ENCODE measurements around the gene PSME3. TPM values are rescaled to one million over a fixed set of nuclear protein-coding genes. Genes with fewer than 3 reads are reported as not detected.
"Not testable (repeated sequence)": the region's sequence is repeated elsewhere in the genome, so short reads cannot be mapped to it uniquely, and the experiment has no call there.

The PSME3 gene
- total RNA-seq, 1 donor from 2014 or later = 142 TPM

- intact Hi-C loops (cut with micrococcal nuclease) = not testable (repeated sequence)
Observed at GRCh38 chr17:42873932-42874695, 40.9 kb downstream of the PSME3 start.

- intact Hi-C loops (cut with micrococcal nuclease) = no loop called here
Observed at GRCh38 chr17:42877037-42877436, 43.8 kb downstream of the PSME3 start.

DNA sequence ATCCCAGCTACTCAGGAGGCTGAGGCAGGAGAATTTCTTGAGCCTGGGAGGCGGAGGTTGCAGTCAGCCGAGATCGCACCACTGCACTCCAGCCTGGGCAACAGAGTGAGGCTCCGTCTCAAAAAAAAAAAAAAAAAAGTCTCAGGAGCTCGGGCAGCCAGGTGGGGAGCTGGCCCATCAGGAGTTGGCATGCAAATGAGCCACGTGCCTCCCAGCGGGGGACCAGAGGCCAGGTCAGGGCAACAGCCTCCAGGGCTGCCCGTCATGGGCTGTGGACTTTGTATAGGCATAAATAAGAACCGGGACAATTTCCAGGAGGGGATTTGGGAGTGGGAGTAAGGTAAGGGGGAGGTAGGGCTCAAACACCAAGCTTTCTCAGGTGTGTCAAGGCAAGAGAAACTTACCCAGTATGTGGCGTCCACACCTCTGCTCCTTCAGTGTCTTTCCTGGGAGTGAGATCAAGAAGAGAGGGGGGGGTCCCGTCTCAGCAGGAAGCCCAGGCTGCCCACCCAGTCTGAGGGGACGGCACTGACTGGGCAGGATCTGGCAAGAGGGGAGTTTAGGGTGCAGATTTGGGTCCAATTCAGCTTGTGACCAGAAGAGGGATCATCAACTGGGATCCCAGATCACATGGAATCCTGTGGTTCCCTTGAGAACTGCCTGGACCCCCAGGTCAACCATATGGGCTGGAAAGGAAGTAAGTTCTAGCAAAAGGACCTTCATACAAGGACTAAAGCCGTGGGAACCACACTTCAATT, 45.1 kb downstream of the PSME3 start:
- intact Hi-C loops (cut with micrococcal nuclease) = no loop called here

DNA sequence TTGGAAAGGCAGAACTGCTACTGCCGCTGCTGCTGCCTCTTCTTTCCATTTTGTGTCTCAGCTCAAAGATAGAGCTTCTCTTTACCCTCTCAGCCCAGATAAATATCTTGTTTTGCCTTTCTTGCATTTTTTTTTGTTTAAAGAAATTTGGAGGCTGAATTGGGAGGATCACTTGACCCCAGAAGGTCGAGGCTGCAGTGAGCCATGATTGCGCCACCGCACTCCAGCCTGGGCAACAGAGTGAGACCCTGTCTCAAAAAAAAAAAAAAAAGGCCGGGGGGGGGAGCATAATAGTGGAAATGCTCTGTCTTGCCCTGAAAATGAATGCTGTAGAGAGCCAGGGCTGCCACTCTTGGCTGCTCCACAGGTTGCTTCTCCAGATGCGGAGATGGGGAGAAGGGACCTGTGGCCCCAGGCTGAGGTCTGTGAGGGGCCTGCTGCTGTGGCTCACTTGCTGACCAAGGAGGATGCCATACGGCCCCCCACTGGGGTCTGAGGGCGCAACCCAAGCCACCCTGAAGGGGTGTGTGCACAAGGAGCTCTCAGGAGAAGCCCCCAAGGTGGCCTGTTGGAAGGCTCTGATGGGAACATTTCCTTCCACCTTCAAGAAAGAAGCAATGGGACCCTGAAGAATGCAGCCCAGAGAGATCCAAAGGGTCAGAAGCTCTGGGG, 45.9 kb downstream of the PSME3 start:
- intact Hi-C loops (cut with micrococcal nuclease) = no loop called here

- intact Hi-C loops (cut with micrococcal nuclease) = no loop called here
Observed at GRCh38 chr17:42879596-42879985, 46.4 kb downstream of the PSME3 start.

GRCh38 chr17:42880776-42881310, 47.6 kb downstream of the PSME3 start:
- intact Hi-C loops (cut with micrococcal nuclease) = no loop called here

DNA sequence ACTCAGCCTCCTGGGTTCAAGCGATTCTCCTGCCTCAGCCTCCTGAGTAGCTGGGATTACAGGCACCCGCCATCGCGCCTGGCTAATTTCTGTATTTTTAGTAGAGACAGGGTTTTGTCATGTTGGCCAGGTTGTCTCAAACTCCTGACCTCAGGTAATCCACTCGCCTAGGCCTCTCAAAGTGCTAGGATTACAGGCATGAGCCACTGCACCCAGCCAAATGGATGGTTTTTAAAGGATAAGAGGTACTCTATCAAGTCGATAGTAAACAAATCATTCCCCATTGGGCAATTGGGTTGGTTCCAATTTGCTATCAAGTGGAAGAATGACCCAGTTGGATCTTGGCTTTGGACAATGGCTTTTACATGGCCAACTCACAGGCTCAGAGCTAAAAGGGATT, 48.5 kb downstream of the PSME3 start:
- intact Hi-C loops (cut with micrococcal nuclease) = not testable (repeated sequence)

- intact Hi-C loops (cut with micrococcal nuclease) = no loop called here
Observed at GRCh38 chr17:42882166-42882565, 49.0 kb downstream of the PSME3 start.

DNA sequence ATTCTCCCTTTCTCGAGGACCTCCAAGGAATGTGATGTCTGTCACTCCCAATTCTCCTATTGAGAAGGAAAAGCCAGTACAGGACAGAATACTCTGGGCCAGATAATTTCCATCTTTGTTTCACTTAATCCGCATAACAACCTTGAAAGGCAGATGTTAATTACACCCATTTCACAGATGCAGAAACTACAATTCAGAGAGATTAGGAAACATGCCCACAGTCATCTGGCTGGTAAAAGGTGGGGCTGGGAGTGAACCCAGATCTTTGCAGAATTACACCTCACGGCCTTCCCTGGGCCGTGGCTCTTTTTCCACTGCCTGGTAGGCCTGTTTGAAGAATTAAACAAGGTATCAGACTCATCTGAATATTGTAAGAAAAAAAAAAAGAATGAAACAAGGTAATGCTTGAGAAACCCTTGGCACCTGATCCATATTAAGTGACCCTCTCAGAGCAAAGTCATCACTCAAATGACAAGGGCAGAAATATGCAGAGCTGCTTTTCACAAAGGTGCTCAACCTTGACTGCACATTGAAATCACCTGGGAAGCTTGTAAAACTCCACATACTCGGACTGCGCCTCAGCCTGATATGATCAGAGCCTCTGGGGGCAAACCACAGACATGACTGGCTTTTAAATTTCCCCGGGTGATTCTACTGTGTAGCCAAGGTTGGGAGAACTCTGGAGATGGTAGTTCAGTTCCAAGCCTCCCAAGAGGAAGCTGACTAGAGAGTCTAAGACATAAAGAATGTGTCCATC, 50.8 kb downstream of the PSME3 start:
- intact Hi-C loops (cut with micrococcal nuclease) = no loop called here

GRCh38 chr17:42885806-42886205, 52.6 kb downstream of the PSME3 start:
- intact Hi-C loops (cut with micrococcal nuclease) = not testable (repeated sequence)

DNA sequence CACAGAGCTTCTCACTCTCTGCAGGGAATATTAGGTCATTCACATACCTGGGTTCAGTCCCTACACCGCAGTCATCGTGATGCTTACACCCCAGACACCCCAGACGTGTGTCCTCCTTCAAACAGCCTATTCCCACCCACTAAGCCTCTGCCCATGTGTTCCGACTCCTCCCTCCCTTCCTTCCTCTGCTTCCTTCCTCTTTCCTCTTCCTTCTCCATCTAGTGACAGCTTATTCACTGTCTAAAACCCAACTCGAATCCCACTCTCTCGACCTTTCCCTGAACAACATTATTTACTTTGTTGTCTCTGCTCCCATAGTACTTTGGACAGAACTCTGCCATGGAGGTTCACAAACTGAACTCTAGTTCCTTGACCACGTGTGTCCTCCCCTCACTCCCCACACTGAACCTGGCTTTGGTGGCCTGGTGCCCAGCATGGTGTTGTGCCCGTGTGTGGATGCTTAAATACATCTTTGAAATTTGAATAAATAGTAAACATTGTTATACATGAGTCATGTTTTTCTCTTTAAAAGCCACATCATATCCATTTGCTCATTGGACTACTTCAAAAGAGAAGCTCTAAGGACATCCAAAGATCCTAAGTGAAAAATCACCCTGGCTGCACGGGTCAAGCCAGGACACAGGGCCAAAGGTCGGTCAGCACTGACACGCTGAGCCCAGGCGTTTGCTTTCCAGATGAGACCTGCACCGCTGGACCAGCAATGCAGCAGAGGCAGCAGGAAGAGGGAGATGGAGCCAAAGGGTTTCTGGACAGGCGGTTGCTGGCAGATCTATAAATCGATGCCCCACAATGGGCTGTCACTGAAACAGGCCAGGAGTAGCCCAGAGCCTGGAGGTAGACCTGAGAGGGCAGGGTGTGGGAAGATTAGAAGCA, 53.3 kb downstream of the PSME3 start:
- intact Hi-C loops (cut with micrococcal nuclease) = no loop called here

GRCh38 chr17:42889809-42890208, 56.6 kb downstream of the PSME3 start:
- intact Hi-C loops (cut with micrococcal nuclease) = no loop called here

DNA sequence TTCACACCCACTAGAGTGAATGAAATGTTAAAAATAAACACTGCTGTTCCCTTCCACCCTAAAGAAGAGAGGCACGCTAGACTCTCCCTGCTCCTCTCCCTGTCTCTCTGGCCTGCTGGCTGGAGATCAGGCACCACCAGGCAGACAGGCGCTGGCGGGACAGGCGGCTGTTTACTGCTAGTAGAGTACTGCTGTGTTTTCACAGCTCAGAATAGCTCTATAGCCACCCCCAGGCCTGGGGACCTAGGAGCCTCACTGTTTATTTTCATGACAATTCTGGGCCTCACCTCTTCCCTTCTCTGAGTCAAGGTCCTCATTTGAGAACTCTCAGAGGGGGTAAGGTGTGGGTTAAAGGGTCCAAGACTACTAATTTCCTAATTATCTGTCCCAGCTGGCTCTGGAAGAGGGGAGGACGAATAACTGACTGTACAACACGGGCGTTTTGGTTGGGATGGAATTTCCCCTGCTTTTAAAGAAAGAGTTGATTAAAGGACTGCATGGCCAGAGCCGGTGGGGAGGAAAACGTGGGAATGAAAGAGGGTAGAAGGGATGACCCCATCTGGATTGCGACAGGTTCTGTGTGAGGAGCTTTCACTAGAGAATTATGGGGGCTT, 58.4 kb downstream of the PSME3 start:
- intact Hi-C loops (cut with micrococcal nuclease) = no loop called here

DNA sequence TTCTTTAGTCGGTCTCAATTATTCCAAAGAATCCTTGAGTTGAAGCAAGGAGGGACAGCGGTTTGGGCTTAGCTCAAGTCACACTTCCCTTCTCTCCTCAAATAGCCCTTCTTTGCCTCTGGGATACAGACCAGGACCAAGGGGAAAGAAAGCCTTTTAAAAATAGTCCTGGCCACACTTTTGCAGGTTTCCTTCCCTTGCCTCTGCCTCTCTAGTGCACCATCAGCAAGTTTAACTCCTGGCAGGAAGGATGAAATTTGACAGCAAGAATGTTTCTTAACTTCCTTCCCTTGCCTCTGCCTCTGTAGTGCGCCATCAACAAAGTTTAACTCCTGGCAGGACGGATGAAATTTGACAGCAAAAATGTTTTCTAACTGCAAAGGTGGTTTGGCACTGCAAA, 60.2 kb downstream of the PSME3 start:
- intact Hi-C loops (cut with micrococcal nuclease) = no loop called here

Other genes starting within 250 kb of the PSME3 start
- gene RETREG3, start 224.0 kb upstream of the PSME3 start, total RNA-seq = 50.7 and 52.7 TPM in 2 replicates
- 66.8 and 67.6 TPM in 2 replicates for gene TUBG1, start 223.7 kb upstream of the PSME3 start, total RNA-seq
- 5.5 and 6.0 TPM in 2 replicates for gene TUBG2, start 174.1 kb upstream of the PSME3 start, total RNA-seq
- gene PLEKHH3, start 156.4 kb upstream of the PSME3 start, total RNA-seq = 0.27 and 0.36 TPM in 2 replicates
- gene CCR10, start 151.6 kb upstream of the PSME3 start, total RNA-seq = 0.30 and 0.34 TPM in 2 replicates
- gene CNTNAP1, start 150.9 kb upstream of the PSME3 start, total RNA-seq = 0.61 and 0.66 TPM in 2 replicates
- gene EZH1, start 88.4 kb upstream of the PSME3 start, total RNA-seq = 42.0 and 43.7 TPM in 2 replicates
- not detected in 2 replicates for gene RAMP2, start 72.2 kb upstream of the PSME3 start, total RNA-seq
- 68.9 and 69.5 TPM in 2 replicates for gene VPS25, start 59.9 kb upstream of the PSME3 start, total RNA-seq
- gene WNK4, start 52.8 kb upstream of the PSME3 start, total RNA-seq = 0.11 and 0.50 TPM in 2 replicates
- gene COA3, start 34.7 kb upstream of the PSME3 start, total RNA-seq = 48.9 and 51.3 TPM in 2 replicates
- gene CNTD1, start 34.5 kb upstream of the PSME3 start, total RNA-seq = not detected in 2 replicates
- gene BECN1, start 9.1 kb upstream of the PSME3 start, total RNA-seq = 93.3 and 105 TPM in 2 replicates
- 2.3 and 2.7 TPM in 2 replicates for gene AOC2, start 11.2 kb downstream of the PSME3 start, total RNA-seq
- gene AOC3, start 17.8 kb downstream of the PSME3 start, total RNA-seq = 0.70 and 1.1 TPM in 2 replicates
- not detected in 2 replicates for gene G6PC1, start 67.4 kb downstream of the PSME3 start, total RNA-seq
- gene AARSD1, start 131.1 kb downstream of the PSME3 start, total RNA-seq = 50.1 and 52.2 TPM in 2 replicates
- gene PTGES3L, start 146.7 kb downstream of the PSME3 start, total RNA-seq = 0.43 and 0.52 TPM in 2 replicates
- gene RUNDC1, start 147.2 kb downstream of the PSME3 start, total RNA-seq = 14.9 and 17.5 TPM in 2 replicates
- gene RPL27, start 165.0 kb downstream of the PSME3 start, total RNA-seq = 943 and 969 TPM in 2 replicates
- 101 and 103 TPM in 2 replicates for gene IFI35, start 173.4 kb downstream of the PSME3 start, total RNA-seq
- gene VAT1, start 189.0 kb downstream of the PSME3 start, total RNA-seq = 18.4 and 18.5 TPM in 2 replicates
- 0.25 TPM in 1 of 2 replicates, not detected in the other for gene RND2, start 191.8 kb downstream of the PSME3 start, total RNA-seq